Right lobe of liver (tissue), 6 donors: Measurements from ENCODE around the gene TEN1. TPM values are rescaled to one million over a fixed set of nuclear protein-coding genes. Genes with fewer than 3 reads are reported as not detected.

ENCODE experiments used
- ATAC-seq, 4 donors: fragments of 200-7000 bp; cut with Tn5 transposase; one replicate each; pipeline ENCODE4 v1.9.1; 2020; ENCODE audit warnings: mild to moderate bottlenecking in 4 of 4, moderate library complexity in 4 of 4
- DNase-seq, 3 donors: peaks; one replicate each; pipeline ENCODE4 v3.0.0-alpha.2; 2020
- H3K27ac ChIP-seq, 3 donors: fragments of 200-600 bp; one replicate each; pipeline ENCODE4 v1.8.0; 2022
- H3K27me3 ChIP-seq, 2 donors: fragments of 200-600 bp; one replicate each; pipeline ENCODE4 v1.8.0; 2022
- H3K36me3 ChIP-seq, 4 donors: fragments of 200-600 bp; sonication (generic) in 1 of 4; one replicate each; pipeline versions ENCODE4 v1.5.1 to v1.8.0; 2017 to 2022; ENCODE audit warnings: control low read depth in 1 of 4
- H3K4me1 ChIP-seq, 4 donors: fragments of 200-600 bp; sonication (generic) in 1 of 4; one replicate each; pipeline versions ENCODE4 v1.5.1 to v1.8.0; 2017 to 2022; ENCODE audit warnings: control low read depth in 1 of 4
- H3K4me3 ChIP-seq, 3 donors: fragments of 200-600 bp; one replicate each; pipeline ENCODE4 v1.8.0; 2022
- H3K9me3 ChIP-seq, 4 donors: fragments of 200-600 bp; sonication (generic) in 1 of 4; one replicate each; pipeline versions ENCODE4 v1.5.1 to v1.8.0; 2017 to 2022; ENCODE audit warnings: control low read depth in 1 of 4
- POLR2A ChIP-seq: fragments of 450-650 bp; IDR thresholded peaks from one replicate; pipeline ENCODE4 v1.6.1; 2017; ENCODE audit warnings: antibody characterized with exemption, mild to moderate bottlenecking
- WGBS: methylation state at CpG from one replicate; pipeline ENCODE4 v1.1.6; 2018; ENCODE audit warnings: low coverage, low lambda C conversion rate; ENCODE audit not compliant: insufficient coverage; ENCODE audit errors: missing lambda C conversion rate; 5-methylcytosine and 5-hydroxymethylcytosine counted together
- intact Hi-C, 2 donors: fragments of 100-400 bp; cut with DNase I; formaldehyde crosslinking; loops; one replicate each; pipeline versions ENCODE4 v1.11.2 to v1.14.1; 2022
- total RNA-seq, 6 experiments: library from RNA; depleted of rRNA in 2 of 6; stranded (reverse); fragments of >200 nt in 2 of 6; fragmentation: NEBNext Ultra II Directional in 3 of 6; extraction: Animal tissue kit (Norgen Biotek cat#: 25700) in 3 of 6; gene quantifications; one replicate each; pipeline versions ENCODE4 v1.1.0 to v1.2.4, GENCODE V29; 2016 to 2023
- TF ChIP-seq, protein P1 (sequence below), 4 donors: fragments of 200-600 bp in 3 of 4; fragments of 450-650 bp in 1 of 4; IDR thresholded peaks; one replicate each; pipeline versions ENCODE4 v1.5.1 to v1.8.0; 2016 to 2022; ENCODE audit warnings: antibody characterized with exemption in 4 of 4, mild to moderate bottlenecking in 2 of 4
- donor health status: DM: no; HTN: yes; CAD: no.
- donor health status: DM: no; HTN: no; CAD: no.
- donor health status: DM: no; HTN: no; CAD: no.
- donor health status: DM: no; HTN: yes; CAD: no.
- donor health status: DM: no; HTN: yes; CAD: no.

Gene TEN1
- total RNA-seq, 6 experiments from 2014 or later: 6.9 to 25.2 (median 14.1) TPM

- intact Hi-C loops: loop anchor here (5.0 to 10.0 kb wide), 2 partner anchors 103 to 275 kb away; no protein-coding TSS in a partner anchor
- peaks cover 0 to 5% (median 3%) of the 10 kb centered on the region in 4 donors for H3K4me1 ChIP-seq
- no peak overlapping the region for H3K27ac ChIP-seq
- H3K36me3 ChIP-seq: no peaks in the 10 kb centered on the region
- H3K27me3 ChIP-seq: no peaks in the 10 kb centered on the region
- DNase-seq: no peak
- no peak for ATAC-seq
- H3K9me3 ChIP-seq: no peaks in the 10 kb centered on the region
- no peak for TF ChIP-seq POLR2A
- TF ChIP-seq, protein P1, sequence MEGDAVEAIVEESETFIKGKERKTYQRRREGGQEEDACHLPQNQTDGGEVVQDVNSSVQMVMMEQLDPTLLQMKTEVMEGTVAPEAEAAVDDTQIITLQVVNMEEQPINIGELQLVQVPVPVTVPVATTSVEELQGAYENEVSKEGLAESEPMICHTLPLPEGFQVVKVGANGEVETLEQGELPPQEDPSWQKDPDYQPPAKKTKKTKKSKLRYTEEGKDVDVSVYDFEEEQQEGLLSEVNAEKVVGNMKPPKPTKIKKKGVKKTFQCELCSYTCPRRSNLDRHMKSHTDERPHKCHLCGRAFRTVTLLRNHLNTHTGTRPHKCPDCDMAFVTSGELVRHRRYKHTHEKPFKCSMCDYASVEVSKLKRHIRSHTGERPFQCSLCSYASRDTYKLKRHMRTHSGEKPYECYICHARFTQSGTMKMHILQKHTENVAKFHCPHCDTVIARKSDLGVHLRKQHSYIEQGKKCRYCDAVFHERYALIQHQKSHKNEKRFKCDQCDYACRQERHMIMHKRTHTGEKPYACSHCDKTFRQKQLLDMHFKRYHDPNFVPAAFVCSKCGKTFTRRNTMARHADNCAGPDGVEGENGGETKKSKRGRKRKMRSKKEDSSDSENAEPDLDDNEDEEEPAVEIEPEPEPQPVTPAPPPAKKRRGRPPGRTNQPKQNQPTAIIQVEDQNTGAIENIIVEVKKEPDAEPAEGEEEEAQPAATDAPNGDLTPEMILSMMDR (IDR thresholded peaks at IDR 0.05): no peak
- 66% methylated on average over 10 of the region's 21 CpGs for WGBS
- no peak overlapping the region for H3K4me3 ChIP-seq
These were observed 31.1 kb downstream of the TEN1 start for GRCh38 chr17:76009969-76010661.

DNA sequence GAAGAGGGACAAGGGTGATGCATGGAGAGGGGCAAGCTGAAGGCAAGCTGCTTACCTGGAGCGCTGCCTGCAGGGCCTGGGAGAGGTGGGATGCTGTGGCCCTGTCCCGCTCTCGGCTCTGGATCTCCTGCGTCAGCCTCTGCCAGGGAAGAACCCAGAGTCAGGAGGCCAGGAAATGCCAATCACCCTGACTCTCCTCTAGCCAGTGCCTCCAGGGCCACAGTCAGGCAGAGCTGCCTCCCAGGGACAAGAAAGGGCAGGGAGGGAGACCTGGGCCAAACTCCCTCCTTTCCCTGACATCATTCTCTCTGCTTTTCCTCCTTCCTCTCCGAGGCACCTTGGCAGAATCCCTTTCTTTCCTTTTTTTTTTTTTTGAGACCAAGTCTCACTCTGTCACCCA, 32.9 kb downstream of the TEN1 start:
- intact Hi-C loops: loop anchor here in 1 of 2 donors (10.0 kb wide), 1 partner anchor 273 kb away; no protein-coding TSS in a partner anchor
- TF ChIP-seq, protein P1 (IDR thresholded peaks at IDR 0.05): no peak
- TF ChIP-seq POLR2A: no peak
- H3K27ac ChIP-seq: no peak overlapping the region
- H3K36me3 ChIP-seq: no peaks in the 10 kb centered on the region
- no peaks in the 10 kb centered on the region for H3K4me1 ChIP-seq
- no peak overlapping the region for H3K4me3 ChIP-seq
- no peaks in the 10 kb centered on the region for H3K27me3 ChIP-seq
- no peak for ATAC-seq
- WGBS: 45% methylated on average over 1 of the region's 5 CpGs
- DNase-seq: no peak
- H3K9me3 ChIP-seq: no peaks in the 10 kb centered on the region

GRCh38 chr17:76013377-76013932, 34.4 kb downstream of the TEN1 start:
- intact Hi-C loops: loop anchor here in 1 of 2 donors (10.0 kb wide), 1 partner anchor 271 kb away; no protein-coding TSS in a partner anchor
- H3K9me3 ChIP-seq: no peaks in the 10 kb centered on the region
- TF ChIP-seq, protein P1 (IDR thresholded peaks at IDR 0.05): no peak
- no peak for TF ChIP-seq POLR2A
- H3K27ac ChIP-seq: no peak overlapping the region
- DNase-seq (no peak), ATAC-seq (no peak)
- 56% methylated on average over 12 of the region's 15 CpGs for WGBS
- no peaks in the 10 kb centered on the region for H3K4me1 ChIP-seq
- H3K36me3 ChIP-seq: no peaks in the 10 kb centered on the region
- H3K27me3 ChIP-seq: no peaks in the 10 kb centered on the region
- H3K4me3 ChIP-seq: no peak overlapping the region

DNA sequence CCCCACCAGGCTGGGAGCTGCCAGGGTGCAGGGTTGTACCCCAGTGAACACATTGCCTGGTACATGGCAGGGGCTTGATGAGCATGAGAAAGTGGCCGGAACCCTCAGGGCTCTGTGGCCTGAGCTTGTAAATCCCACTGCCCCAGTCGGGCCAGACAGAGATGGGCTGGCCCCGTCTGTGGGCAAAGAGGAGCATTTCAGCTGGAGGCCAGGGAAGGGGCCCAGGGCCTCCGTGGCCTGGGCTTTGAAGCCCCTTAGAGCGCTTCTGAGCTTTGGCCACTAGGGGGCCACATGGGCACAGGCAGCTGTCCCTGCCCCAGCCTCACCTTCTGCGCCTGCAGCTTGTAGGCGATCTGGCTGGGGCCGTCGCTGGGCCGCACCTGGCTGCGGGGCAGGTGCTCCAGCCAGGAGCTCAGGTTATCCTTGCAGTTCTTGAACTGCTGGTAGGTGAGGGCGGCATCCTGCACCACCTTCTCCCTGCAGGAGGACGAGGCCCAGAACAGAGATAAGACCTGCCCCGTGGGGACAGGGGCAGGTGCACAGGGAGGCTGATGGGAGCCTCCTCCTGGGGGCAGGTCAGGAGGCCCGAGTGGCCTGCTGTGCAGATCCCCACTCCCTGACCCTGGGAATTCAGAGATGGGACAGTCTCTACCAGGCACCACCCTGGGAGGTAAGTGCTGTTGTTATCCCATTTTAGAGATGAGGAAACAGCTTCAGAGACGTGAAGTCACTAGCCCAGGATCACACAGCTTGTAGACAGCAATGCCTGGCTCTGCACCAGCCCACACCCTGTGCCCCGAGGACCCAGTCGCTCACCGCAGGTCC, 35.3 kb downstream of the TEN1 start:
- Histone ChIP-seq H3K27ac (no peak overlapping the region), H3K4me3 (no peak overlapping the region), H3K9me3 (no peaks in the 10 kb centered on the region), H3K4me1 (no peaks in the 10 kb centered on the region), H3K27me3 (no peaks in the 10 kb centered on the region), H3K36me3 (no peaks in the 10 kb centered on the region)
- WGBS: 20% methylated on average over 1 of the region's 19 CpGs
- intact Hi-C loops: loop anchor here in 1 of 2 donors (10.0 kb wide), 1 partner anchor 270 kb away; no protein-coding TSS in a partner anchor
- DNase-seq (peak; percentile 75 to 81 (median 78)), ATAC-seq (peak; percentile 84 to 94 (median 92))
- TF ChIP-seq, protein P1 (IDR thresholded peaks at IDR 0.05): peak; percentile 90 to 98 (median 97)
- no peak for TF ChIP-seq POLR2A
